NCI-H2029 treated with DMSO at 0.1 percent for 48 hours (cell line): ENCODE measurements around the gene TUBB.

Experiments used
- DNase-seq: peaks from one replicate; lab custom pipeline; 2025; lab: John Stamatoyannopoulos, UW

The TUBB gene

DNA sequence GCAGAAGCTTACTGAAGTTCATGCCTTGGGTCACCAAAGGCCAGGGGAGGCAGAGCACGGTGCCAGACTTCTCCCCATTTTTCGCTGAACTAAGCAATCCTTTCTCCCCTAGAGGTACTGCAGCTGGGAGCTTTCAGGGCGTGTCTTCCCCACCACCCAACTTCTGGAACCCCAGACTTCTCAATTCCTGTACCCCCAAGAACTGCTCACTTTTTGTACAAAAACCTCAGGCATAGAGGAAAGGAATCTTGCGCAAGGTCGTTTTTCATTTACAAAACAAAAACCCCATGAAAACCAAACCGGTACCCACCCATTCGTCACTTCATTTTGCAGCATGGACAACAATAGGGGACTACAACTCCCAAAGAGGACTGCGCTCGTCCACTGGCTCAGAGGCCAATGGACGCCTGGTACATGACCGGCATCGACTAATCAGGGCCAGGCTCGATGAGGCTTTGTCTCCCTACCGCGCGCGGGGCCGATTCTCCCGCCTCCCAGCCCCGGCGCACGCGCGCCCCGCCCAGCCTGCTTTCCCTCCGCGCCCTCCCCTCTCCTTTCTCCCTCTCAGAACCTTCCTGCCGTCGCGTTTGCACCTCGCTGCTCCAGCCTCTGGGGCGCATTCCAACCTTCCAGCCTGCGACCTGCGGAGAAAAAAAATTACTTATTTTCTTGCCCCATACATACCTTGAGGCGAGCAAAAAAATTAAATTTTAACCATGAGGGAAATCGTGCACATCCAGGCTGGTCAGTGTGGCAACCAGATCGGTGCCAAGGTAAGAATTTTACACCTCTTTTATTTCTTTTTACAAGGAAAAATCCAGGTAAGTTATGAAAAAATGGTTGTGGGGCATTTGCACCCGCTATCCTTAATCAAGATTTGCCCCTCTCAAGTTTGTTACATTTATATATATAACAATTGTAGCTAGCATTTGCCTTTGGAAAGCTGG lies at the start of gene TUBB:
Gene TUBB (plus strand): TSS at position 562 of the 947 bp plus-strand sequence. CDS start 155 bp downstream, at position 717.
- peak; percentile 92 for DNase-seq

DNA sequence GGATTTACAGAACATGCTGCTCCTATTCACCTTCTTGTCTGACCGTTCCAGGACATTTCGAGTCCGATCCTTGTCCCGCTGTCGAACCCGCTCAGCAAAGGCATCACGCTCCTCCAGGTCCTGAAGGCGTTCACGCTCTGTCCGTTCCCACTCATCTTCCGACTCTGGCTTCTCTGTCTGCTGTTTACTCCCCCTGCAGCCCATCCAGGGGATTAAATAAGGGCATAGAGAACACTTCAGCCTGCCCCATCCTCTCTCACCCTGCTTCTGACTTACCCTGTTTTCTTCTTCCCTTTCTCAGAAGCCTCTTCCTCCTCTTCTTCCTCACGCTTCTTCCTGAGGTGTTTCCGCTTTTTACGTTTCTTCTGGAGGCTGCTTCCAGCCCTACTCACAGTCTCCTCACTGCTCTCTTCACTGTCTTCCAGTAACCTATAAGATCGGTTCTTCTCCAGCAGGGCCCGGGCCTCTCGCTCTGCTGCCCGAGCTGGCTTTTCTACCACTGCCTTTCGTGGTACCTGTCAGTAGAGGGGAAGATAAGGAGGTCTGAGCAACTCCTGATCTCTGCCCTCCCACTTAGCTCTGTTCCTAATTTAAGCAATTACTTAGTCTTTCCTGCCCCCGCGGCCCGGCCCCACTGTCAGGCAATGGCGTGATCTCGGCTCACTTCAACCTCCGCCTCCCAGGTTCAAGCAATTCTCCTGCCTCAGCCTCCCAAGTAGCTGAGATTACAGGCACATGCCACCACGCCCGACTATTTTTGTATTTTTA lies 49.2 kb upstream of the TUBB start:
- DNase-seq: no peak

DNA sequence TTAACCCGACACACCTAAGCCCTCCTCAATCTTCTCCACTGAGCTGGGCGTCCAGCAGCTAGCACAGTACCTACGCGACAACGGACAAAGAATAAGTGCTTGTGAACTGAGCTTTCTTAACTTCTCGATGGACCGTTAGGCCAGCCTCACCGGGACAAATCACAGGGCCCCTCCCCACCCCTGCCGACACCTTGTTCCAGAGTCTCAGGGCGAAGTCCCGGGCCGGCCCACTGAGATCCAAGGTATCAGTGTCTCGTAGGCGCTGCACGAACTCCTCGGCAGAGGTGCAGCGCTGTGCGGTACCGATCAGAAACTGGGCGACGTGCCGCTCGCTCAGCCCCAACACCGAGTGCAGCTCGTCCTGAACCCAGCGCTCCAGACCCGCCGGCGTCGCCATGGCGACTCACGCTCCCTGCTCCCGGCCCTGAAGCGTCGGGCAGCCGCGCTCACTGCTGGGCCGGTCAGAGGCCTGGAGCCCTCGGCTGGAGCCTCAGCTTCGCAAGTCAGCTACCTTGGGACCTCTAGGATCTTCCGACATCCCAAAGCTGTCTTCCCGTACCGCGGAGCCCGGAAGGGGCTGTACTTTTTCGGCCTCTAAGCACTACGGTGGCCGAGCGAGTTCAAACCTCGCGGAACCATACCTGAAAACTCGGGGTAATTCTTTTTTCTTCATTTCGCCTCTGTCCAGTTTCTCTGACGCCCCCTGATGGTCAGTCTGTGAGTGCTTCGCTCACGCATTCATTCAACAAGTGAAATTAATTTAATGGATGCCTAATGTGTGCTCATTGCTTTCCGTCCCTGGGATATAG lies 47.5 kb upstream of the TUBB start, which contains the start of gene DHX16:
Gene DHX16 (minus strand): TSS at position 562 of the 809 bp plus-strand sequence. CDS start 165 bp downstream, at position 397.
- peak; percentile 87 for DNase-seq

DNA sequence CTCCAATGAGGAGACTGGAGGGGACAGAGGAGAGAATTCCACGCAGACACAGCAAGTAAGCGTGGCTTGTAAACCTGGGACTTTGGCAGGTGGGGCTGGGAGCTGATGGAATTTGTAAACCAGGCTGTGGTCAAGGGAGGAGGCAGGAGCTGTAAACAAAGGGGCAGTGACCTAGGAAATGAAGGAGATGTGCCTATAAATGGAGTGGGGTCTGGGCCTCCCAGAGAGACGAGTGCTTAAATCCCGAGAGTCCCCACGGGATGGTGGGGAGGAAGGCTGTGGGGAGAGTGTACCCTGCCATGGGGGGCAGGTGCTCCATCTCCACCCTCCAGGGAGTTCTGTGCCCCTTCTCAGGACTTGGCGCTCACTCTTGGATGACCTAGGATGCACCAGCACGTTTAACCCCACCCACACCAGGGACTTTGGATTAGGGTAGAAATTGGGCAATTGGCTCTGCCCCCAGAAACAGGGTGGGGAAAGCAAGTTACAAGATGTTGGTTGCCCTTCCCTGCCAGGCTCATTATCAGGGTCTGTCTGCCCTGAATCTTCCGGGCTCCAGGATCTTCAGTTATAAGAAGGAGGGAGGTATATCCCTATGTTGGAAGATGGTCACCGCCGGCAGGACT lies 43.4 kb upstream of the TUBB start:
- DNase-seq: no peak

DNA sequence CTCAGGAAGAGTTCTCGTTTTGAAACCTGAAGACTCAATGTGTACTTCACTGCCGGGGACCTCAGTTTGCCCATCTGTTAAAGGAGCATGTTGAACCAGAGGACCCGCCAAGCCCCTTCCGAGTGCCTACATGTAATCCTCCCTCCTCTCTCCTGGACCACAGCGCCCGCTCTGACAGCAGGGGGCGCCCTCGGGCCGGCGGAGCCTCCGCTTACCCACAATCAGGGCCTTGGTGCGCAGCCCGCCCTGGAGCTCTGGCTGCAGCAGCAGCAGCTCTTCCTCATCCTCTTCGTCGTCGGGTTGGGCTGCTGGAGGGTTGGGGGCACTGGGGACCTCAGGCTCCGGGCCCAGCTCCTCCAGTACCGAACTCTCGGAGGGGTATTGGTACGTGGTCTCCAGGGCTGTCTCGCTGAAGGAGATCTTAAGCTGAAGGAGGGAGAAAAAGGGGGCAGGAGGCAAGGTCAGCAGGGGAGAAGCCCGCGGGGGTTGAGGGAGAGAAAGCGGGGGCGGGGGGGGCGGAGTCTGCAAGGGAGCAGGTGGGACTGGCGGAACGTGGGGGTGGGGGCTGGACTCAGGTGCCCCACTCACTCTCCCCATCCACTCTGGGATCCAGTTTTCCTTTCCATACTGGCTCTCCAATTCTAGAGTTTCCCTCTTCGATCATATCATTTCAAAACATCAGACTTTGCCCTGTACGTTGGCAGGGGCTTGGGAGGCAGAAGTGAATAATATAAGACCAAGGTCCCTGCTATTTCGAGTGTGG lies 41.0 kb upstream of the TUBB start:
- DNase-seq: peak; percentile 62

DNA sequence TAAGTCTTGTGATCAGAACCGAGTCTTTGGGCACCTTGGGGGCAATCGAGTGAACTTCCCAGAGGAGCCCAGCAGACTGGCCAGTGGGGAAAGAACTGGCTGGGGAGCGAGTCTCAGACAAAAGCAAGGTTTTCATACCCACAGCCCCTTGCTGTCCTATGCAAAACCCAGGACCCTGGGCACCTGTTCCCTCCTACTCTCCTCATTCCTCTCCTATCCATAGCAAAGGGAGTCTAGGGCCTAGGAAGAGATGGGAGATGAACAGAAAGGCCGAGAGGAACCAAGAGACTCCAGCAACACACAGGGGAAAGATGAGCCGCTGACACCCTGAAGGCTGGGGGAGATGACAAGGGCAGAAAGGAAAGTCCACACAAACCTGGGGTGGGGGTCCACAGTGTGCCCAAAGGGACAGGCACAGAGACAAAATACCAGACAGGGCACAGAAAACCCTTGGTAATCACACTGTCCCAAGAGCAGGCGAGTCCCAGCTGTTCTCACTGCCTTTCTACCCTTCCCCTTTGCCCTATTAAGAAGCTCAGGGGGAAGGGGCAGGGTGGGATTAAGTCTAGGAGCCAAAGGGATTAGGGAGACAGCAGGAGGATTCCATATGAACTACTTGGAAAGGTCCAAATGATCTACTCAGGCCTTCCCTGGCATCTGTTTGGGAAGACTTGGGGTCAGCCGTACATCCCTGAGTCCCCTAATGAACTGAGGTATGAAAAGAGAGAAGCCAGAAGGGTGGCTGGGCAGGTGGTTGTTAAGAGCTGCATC lies 40.2 kb upstream of the TUBB start:
- no peak for DNase-seq

DNA sequence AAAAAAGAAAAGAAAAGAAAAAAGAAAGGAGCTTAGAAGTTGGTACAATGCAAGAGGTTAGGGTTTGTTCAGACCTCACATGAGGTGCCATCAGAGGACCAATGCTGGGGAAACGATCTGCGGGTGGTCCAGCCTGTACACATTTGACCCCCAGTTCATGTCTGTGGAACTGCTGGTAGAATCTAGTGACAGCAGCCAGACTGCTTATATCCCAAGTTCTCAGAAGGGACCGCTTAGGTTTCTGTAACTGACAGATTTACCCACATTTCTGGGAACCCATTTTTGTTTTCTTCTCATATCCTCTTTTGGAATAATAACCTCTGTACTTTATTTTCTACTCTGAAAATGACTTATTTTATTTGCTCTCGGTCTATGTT lies 38.4 kb upstream of the TUBB start:
- no peak for DNase-seq

DNA sequence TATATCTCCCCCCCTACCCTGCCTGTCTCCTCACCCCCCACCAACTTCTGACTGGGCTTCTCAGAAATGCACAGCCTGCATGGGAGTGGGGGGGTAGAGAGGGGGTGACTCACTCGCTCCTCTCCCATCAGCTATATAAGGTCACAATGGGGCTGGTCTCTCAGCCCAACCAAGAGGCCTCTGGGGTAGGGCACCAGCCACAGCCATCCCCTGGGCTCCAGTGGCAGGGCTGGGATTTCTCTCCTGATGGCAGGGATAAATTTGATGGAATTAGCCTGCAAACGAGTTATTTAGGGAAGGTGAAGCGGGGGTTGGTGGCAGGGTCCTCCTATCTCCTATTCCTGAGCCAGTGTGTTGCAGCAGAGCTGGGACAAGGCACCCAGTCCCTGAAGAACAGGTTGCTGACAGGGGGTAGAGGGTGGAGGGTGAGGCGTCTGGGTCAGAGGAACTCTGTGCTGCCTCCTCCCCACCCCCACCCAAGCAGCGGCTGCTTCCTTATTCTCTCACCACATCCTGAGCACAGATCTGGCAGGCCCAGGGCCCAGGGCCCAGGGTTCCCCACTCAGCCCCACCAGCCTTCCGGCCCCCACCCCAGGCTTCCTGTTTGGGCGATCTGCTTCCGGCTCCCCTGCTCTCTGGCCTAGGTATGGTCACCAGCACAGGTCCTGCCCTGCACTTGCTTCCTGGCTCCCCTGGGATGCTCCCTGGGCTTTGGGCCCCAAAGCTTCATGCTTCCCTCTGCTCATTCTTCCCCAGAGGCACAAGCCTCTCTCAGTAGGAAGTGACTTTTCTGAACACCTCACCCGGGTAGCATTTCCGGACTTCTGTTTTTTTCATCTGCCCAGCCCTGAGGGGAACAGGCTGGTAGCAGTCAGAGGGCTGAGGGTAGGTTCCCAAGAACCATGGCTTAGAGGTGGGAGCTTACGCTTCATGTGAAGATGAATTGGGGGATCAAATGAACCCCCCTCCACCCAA lies 37.7 kb upstream of the TUBB start:
- DNase-seq: no peak

DNA sequence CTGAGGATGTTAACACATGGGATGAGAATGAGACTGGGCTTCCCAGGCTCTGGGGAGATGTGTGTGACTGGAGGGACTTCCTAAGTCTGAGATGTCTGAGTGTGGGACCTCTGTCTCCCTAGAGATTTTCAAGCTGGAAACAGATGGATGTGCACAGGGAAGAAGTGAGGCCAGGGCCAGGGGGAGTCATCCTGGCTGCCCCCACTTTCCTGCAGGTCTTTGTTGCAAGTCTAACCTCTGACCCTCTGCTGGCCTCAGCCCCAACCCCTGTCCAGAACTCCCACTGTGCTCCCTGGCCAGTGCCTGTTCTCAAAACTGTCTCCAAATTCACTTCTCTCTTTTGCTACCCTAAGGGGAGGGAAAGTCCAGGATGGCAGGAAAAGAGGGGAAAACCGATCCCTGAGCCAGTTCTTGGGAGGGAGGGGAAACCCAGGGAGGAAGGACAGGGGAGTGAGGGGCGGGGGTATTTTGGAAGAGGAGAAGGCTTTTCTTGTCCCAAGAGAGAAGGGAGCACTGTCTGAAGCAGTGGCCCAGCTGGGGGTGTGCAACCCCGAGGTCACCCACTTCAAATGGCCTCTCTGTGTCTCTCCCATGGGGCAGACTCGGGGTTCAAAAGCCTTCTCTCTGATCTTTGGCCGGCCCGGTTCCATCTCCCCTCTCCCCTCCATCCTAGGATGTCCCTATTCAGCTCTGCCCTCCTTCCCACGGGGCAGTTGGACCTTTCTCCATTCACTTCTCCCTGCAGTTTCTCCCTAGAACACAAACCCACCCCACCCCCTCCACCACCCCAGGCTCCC lies 36.8 kb upstream of the TUBB start:
- DNase-seq: no peak

DNA sequence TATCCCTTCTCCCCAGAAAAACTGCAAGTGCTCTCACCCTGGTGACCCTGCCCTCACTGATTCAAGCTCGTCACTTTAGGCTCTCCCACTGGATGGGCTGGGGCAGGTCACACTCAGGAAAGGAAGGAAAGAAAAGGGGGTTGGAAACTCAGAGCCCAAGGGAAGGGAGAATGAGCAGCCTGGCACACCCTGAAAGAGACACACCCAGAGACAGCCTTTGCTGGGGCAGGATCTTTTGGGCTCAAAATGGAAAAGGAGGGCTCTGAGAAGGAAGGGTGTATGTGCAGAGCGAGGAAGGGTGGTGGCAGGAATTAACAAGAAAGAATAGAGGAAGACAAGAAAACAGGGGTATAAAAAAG lies 36.2 kb upstream of the TUBB start:
- DNase-seq: no peak

DNA sequence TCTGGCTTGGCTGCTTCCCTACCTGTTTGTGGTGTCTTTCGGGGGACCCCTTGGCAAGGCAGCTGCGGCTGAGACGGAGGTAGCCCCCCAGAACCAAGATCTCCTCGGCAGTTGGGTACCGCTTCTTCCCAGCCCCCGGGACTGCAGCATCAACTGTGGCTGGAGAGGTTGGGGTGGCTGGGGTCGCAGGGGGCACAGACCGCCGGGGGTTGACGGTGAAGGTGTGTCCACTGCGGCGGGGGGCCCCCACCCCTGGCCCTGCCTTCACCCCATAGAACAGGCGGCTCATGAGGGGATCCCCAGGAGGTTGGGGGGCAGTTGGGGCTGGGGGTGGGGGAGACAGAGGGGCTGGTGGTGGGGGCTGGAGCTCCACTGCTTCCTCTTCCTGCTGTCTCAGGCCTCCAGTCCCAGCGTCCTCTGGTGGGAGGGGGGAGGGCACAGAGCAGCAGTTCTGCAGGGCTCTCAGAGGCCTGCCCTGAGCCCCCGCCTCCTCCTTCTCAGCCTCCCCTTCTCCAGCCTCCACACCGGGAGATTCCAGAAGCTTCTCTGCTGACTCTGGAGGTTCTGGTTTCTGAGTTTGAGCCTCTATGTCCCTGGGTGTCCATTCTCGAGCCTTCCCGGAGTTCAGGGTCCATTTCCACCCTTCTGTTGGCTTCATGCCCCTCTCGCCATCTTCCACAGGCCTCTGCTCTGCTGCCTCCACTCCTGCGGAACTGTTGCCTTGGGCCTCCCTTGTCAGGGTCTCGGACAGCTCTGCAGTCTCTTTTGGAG lies 35.6 kb upstream of the TUBB start:
- DNase-seq: no peak

DNA sequence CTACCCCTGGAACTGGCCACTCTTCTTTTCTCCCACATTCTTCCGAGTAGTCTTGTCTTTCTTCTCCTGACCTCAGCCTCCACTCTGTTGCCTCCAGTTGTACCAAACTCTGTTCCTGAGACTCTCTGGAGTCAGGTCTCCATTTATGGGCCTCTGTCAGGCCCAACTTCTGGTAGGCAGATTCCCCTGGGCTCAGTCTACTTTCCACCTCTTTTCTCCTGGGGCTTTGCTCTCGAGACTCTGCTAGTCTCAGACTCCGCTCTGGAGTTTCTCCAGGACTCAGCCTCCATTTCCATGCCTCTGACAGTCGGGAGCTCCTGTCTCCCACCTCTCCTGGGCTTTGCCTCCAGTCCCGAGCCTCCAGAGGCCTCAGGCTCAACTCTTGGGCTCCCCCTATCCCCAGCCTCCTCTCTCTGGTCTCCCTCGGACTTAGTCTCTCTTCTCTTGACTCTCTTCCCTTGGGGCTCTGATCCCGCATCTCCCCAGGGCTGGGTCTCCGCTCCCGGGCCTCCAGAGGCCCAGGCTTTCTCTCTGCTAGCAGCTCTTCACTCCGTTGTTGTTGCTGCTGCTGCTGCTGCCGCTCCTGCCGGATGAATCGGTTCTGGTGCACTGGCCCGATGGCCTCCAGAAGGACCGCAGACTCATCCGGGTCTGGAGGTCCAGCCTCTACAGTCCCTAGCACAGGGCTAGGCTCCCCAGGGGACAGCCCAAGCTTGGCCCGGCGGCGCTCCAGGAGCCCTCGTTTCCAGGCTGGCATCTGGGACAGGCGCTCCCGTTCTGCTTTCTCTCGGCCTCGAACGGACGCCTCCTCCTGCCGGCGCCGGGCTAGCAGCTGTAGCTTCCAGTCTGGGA lies 34.8 kb upstream of the TUBB start:
- DNase-seq: no peak

DNA sequence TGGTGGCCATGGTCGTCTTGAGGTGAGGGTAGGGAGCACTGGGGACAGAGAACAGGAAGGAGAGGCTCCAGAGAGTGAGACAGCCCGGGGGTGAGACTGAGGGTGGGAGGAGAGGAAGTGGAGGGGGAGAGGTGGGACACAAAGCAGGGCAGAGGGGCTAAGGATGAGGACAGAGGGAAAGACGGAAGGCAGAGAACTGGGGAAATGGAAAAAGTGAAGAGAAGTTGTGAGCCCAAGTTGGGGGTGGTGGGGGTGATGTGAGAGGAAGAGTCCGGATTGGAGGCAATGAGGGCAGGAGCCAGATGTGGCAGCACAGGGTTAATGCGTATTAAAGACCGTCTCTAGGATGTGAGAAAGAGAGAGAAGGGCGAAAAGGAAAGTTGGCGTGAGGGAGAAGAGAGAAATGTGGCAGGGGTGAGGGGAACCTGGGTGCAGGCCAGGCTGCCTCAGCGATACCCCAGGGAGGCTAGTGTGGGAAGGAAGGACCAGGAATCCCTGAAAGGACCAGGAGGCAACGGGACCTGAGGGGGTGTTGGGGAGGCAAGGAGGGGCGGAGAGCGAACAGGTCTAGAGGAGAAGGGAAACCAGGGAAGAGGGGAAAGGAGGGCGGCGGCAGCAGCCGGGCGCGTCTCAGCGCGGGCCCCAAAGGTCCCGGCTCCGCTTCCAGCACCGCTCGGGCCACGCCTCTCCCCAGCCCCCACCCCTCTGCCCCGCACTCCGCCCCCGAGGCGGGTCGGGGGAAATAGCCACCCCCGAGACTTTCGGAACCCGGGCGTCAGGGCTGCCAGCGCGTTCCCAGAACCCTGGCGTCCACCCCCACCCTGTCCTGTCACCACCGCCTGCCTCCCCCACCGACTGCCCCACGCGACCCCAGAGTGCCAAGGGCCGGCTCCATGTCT lies 33.9 kb upstream of the TUBB start, which contains the start of gene PPP1R18:
Gene PPP1R18 (minus strand): TSS at position 637 of the 899 bp plus-strand sequence. CDS start 627 bp downstream, at position 10.
- no peak for DNase-seq

DNA sequence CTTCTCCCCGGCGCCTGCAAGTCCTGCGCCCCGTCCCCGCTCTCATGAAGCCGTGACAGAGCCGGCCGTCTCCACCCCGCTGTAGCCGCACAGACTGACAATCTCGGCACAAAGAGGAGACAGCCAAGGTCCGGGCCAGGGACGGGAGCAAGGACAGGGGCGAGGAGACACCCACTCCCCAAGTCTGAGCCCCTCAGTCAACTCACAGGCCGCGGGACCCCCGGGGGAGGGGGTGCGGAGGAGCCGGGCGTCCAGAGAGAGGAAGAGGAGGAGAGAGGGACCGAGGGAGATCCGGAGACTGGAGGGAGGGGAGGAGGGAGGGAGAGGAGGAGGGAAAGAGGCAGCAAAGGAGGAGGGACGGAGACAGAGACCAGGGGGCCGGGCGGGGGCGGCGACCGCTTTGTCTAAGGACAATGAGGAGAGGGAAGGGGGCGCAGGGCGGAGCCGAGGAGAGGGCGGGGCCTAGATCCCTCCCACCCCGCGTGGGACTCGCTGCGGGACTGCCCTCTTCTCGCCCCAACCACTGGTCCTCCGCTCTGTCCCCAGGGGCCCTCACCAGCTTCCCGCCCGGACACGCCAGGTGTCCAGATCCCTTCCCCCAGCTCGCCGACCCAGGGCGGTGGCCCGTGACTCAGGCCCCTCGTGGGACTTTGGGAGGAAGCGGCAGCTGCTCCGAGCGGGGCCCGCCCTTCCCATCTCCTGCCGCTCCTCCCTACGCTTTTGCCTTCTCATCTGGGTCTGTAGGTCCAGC lies 33.1 kb upstream of the TUBB start:
- DNase-seq: peak; percentile 20
